ENCODE results near the gene PHRF1.

PHRF1 gene

GRCh38 chr11:623999-624704 is 47.9 kb downstream of the PHRF1 start:
- H3K4me3 ChIP-seq (ENCODE audit: low read length) = no peak overlapping the region
- DNase-seq (ENCODE audit: low read depth) = peak; percentile 62

GRCh38 chr11:624705-625635 is 48.7 kb downstream of the PHRF1 start, which contains the start of gene CDHR5:
Gene CDHR5 (minus strand): TSS chr11:624955. CDS start chr11:624902, 53 bp downstream.
- DNase-seq (ENCODE audit: low read depth) = no peak
- no peak for TF ChIP-seq CTCF (IDR thresholded peaks at IDR 0.05; ENCODE audit: insufficient read depth, low read depth, low read length, missing control alignments)
- no peak within 1 kb of the TSS for H3K4me3 ChIP-seq (ENCODE audit: low read length)

More at GRCh38 chr11:623999-624704, 47.9 kb downstream of the PHRF1 start:
- TF ChIP-seq CTCF (IDR thresholded peaks at IDR 0.05; ENCODE audit: insufficient read depth, low read depth, low read length, missing control alignments) = no peak

- DNase-seq (ENCODE audit: low read depth) = no peak
- no peak overlapping the region for H3K4me3 ChIP-seq (ENCODE audit: low read length)
- no peak for TF ChIP-seq CTCF (IDR thresholded peaks at IDR 0.05; ENCODE audit: insufficient read depth, low read depth, low read length, missing control alignments)
These were observed 49.5 kb downstream of the PHRF1 start for GRCh38 chr11:625636-626268.

GRCh38 chr11:626475-627307 is 50.4 kb downstream of the PHRF1 start, which contains the start of gene SCT:
Gene SCT (minus strand): TSS chr11:627181. CDS start chr11:627143, 38 bp downstream.
- no peak within 1 kb of the TSS for H3K4me3 ChIP-seq (ENCODE audit: low read length)
- DNase-seq (ENCODE audit: low read depth) = no peak
- no peak for TF ChIP-seq CTCF (IDR thresholded peaks at IDR 0.05; ENCODE audit: insufficient read depth, low read depth, low read length, missing control alignments)

- H3K4me3 ChIP-seq (ENCODE audit: low read length) = no peak overlapping the region
- TF ChIP-seq CTCF (IDR thresholded peaks at IDR 0.05; ENCODE audit: insufficient read depth, low read depth, low read length, missing control alignments) = no peak
- DNase-seq (ENCODE audit: low read depth) = no peak
These were observed 51.0 kb downstream of the PHRF1 start for GRCh38 chr11:627308-627576.

- TF ChIP-seq CTCF (IDR thresholded peaks at IDR 0.05; ENCODE audit: insufficient read depth, low read depth, low read length, missing control alignments) = no peak
- no peak for DNase-seq (ENCODE audit: low read depth)
- no peak overlapping the region for H3K4me3 ChIP-seq (ENCODE audit: low read length)
These were observed 51.8 kb downstream of the PHRF1 start for GRCh38 chr11:628056-628455.

Data from epithelial cell of esophagus (primary cell).